ENCODE measurements around the gene SH2D1B. TPM values are rescaled to one million over a fixed set of nuclear protein-coding genes. Genes with fewer than 3 reads are reported as not detected.

The SH2D1B gene
- total and polyA plus RNA-seq, 10 of the 15 experiments (the other 5 are each of a cell fraction or from before 2014, with no cell fraction given) = 0.18 TPM; not detected in 9

- ChIA-PET SMC1A (ENCODE audit: uncharacterized antibody, unreplicated experiment) (no interaction called here), POLR2A (no interaction called here), RAD21 (ENCODE audit: unreplicated experiment) (no interaction called here), CTCF (no interaction called here)
- Histone ChIP-seq H3K9me3 (replicated peaks; ENCODE audit: control insufficient read depth, insufficient read depth, low read length) (no peaks in the 10 kb centered on the region), H2AFZ (ENCODE audit: control insufficient read depth, low read depth, low read length) (no peak overlapping the region), H4K20me1 (ENCODE audit: control insufficient read depth, insufficient read depth) (no peaks in the 10 kb centered on the region), H3K9ac (ENCODE audit: control insufficient read depth, insufficient read depth, low read length) (no peak overlapping the region), H3K27me3 (replicated peaks in 1 of 2; ENCODE audit: control insufficient read depth in 2 of 2, insufficient read depth in 2 of 2, low read length in 1 of 2) (no peaks in the 10 kb centered on the region), H3K36me3 (ENCODE audit: control insufficient read depth in 2 of 2, insufficient read depth in 2 of 2, low read length in 1 of 2) (no peaks in the 10 kb centered on the region), H3K4me3 (no peak overlapping the region), H3K27ac (ENCODE audit: control insufficient read depth, insufficient read depth) (no peak overlapping the region), H3K4me2 (ENCODE audit: control insufficient read depth, insufficient read depth) (no peak overlapping the region), H3K79me2 (ENCODE audit: control insufficient read depth, insufficient read depth, low read length) (no peaks in the 10 kb centered on the region), H3K4me1 (ENCODE audit: control insufficient read depth, insufficient read depth, low read length) (no peaks in the 10 kb centered on the region)
- intact Hi-C loops (cut with micrococcal nuclease; ENCODE audit: unreplicated experiment) (no loop called here), in situ Hi-C loops (cut with MboI) (no loop called here)
- no peak for DNase-seq (ENCODE audit: low read depth, low spot score)
- no peak for ATAC-seq
- no TSS peak for BruUV-seq (replicated peaks)
- 32% methylated on average over 6 of the region's 6 CpGs for WGBS (ENCODE audit: insufficient coverage, insufficient replicate concordance, low lambda C conversion rate, missing lambda C conversion rate)
- no peak for FAIRE-seq
- TF ChIP-seq ZNF592 (IDR thresholded peaks at IDR 0.05) (no peak), TCF12 (IDR thresholded peaks at IDR 0.05; ENCODE audit: low read depth, low read length) (no peak), IKZF1 (conservative IDR thresholded peaks at IDR 0.05) (no peak), GABPA (IDR thresholded peaks at IDR 0.05; ENCODE audit: low read depth) (no peak), EZH2 (IDR thresholded peaks at IDR 0.05; ENCODE audit: borderline replicate concordance, control insufficient read depth, low read depth, low read length) (no peak), SMAD1 (IDR thresholded peaks at IDR 0.05; ENCODE audit: low read depth, partially characterized antibody) (no peak), BHLHE40 (IDR thresholded peaks at IDR 0.05; ENCODE audit: borderline replicate concordance in 1 of 2, low read depth in 2 of 2, low read length in 1 of 2) (no peak), SREBF2 (IDR thresholded peaks at IDR 0.05; ENCODE audit: low read length) (no peak), NBN (IDR thresholded peaks at IDR 0.05) (no peak), ELK1 (IDR thresholded peaks at IDR 0.05; ENCODE audit: low read depth, low read length) (no peak), ZZZ3 (IDR thresholded peaks at IDR 0.05; ENCODE audit: control insufficient read depth, insufficient read length, low read depth) (no peak), CEBPZ (IDR thresholded peaks at IDR 0.05; ENCODE audit: low read depth, low read length) (no peak), STAT3 (IDR thresholded peaks at IDR 0.05; ENCODE audit: low read depth, low read length) (no peak), MEF2A (IDR thresholded peaks at IDR 0.05; ENCODE audit: insufficient read depth, low read depth, low read length) (no peak), NKRF (conservative IDR thresholded peaks at IDR 0.05) (no peak)
Observed at GRCh38 chr1:162384116-162384515, 27.8 kb downstream of the SH2D1B start.
